Thoracic aorta (tissue), 2 donors: ENCODE measurements around the gene BEAN1. TPM values are rescaled to one million over a fixed set of nuclear protein-coding genes. Genes with fewer than 3 reads are reported as not detected.
A peak's percentile ranks its signal among the peaks of the same experiment; 100 is the strongest.

Source experiments
- ATAC-seq: fragments of 150-250 bp; one replicate; pipeline ENCODE4 v1.8.0; 2017; ENCODE audit warnings: low read depth; ENCODE audit not compliant: insufficient number of reproducible peaks, low FRiP score
- DNase-seq: peaks from one replicate; pipeline ENCODE4 v3.0.0-alpha.2; 2020; ENCODE audit warnings: low spot score
- H3K27ac ChIP-seq, 2 donors: fragments of 200-600 bp; sonication (generic); 1 replicate in 1 of 2; 2 replicates in 1 of 2; pipeline ENCODE4 v1.5.1; 2016; ENCODE audit warnings: mild to moderate bottlenecking in 2 of 2, moderate library complexity in 2 of 2
- H3K27me3 ChIP-seq: fragments of 200-600 bp; sonication (generic); replicated peaks from 2 replicates; pipeline ENCODE4 v1.6.0; 2016; ENCODE audit warnings: mild to moderate bottlenecking; ENCODE audit not compliant: insufficient read depth
- H3K36me3 ChIP-seq: fragments of 200-600 bp; sonication (generic); one replicate; pipeline ENCODE4 v1.5.1; 2016
- H3K4me1 ChIP-seq, 2 donors: fragments of 200-600 bp; sonication (generic); 1 replicate in 1 of 2; 2 replicates in 1 of 2; pipeline versions ENCODE4 v1.5.1 to v1.6.0; 2016; ENCODE audit warnings: low read depth in 2 of 2, mild to moderate bottlenecking in 1 of 2; ENCODE audit not compliant: control insufficient read depth in 1 of 2
- H3K4me3 ChIP-seq: fragments of 200-600 bp; sonication (generic); 2 replicates; pipeline ENCODE4 v1.5.1; 2016; ENCODE audit warnings: mild to moderate bottlenecking
- H3K9me3 ChIP-seq: fragments of 200-600 bp; sonication (generic); 2 replicates; pipeline ENCODE4 v1.5.1; 2016
- total RNA-seq, 2 donors: library from RNA; depleted of rRNA; stranded (reverse); fragments of >200 nt; gene quantifications; one replicate each; pipeline versions ENCODE4 v1.1.0 to v1.2.3, GENCODE V29; 2016
- TF ChIP-seq, protein P1 (sequence below): fragments of 200-600 bp; sonication (generic); IDR thresholded peaks from one replicate; pipeline ENCODE4 v1.5.1; 2019; ENCODE audit warnings: antibody characterized with exemption

BEAN1 gene
- total RNA-seq, 2 donors from 2014 or later: 0.28 TPM; not detected in 1

DNA sequence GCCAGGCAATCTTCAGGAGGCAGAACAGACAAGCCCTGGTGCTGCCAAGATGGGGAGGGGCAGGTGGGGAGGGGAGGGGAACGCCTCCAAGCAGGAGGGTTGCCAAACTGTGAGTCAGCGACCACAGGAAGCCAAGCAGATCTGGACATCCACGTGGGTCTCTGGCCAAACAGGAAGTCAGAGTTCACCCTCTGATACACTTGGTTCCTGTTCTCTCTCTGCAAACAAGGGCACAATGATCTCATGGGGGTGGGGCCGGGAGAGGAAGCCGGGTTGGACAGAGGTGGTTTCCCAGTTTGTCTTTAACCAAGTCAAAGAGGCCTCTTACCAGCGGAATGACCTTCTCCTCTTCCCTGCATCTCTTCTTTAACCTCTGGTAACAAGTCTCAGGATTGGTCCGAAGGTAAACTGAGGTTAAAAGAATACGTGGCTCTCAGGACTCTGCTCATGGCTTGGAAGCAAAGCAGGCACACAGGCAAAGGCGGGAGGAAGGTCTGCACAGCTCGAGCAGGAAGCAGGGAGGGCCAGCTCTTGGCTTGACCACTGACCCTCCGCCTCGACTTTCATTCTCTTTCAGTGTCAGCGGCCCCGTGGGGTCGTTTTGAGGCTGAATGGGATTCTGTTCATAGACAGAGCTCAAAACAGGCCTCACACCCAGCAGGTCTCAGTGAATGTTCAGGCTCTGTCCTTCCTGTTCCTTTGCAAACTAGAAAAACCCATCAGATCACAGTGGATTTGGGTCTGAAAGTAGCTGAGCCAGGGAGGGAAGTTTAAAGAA lies 89.9 kb downstream of the BEAN1 start:
- Histone ChIP-seq H3K36me3 (no peaks in the 10 kb centered on the region), H3K27me3 (no peaks in the 10 kb centered on the region), H3K27ac (peak overlapping the region; percentile 89 to 94), H3K4me1 (peaks cover 47 to 87% of the 10 kb centered on the region in 2 donors), H3K4me3 (peak overlapping the region; percentile 35), H3K9me3 (no peaks in the 10 kb centered on the region)
- DNase-seq (peak; percentile 97), ATAC-seq (peak; percentile 96)
- TF ChIP-seq, protein P1, sequence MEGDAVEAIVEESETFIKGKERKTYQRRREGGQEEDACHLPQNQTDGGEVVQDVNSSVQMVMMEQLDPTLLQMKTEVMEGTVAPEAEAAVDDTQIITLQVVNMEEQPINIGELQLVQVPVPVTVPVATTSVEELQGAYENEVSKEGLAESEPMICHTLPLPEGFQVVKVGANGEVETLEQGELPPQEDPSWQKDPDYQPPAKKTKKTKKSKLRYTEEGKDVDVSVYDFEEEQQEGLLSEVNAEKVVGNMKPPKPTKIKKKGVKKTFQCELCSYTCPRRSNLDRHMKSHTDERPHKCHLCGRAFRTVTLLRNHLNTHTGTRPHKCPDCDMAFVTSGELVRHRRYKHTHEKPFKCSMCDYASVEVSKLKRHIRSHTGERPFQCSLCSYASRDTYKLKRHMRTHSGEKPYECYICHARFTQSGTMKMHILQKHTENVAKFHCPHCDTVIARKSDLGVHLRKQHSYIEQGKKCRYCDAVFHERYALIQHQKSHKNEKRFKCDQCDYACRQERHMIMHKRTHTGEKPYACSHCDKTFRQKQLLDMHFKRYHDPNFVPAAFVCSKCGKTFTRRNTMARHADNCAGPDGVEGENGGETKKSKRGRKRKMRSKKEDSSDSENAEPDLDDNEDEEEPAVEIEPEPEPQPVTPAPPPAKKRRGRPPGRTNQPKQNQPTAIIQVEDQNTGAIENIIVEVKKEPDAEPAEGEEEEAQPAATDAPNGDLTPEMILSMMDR: no peak

DNA sequence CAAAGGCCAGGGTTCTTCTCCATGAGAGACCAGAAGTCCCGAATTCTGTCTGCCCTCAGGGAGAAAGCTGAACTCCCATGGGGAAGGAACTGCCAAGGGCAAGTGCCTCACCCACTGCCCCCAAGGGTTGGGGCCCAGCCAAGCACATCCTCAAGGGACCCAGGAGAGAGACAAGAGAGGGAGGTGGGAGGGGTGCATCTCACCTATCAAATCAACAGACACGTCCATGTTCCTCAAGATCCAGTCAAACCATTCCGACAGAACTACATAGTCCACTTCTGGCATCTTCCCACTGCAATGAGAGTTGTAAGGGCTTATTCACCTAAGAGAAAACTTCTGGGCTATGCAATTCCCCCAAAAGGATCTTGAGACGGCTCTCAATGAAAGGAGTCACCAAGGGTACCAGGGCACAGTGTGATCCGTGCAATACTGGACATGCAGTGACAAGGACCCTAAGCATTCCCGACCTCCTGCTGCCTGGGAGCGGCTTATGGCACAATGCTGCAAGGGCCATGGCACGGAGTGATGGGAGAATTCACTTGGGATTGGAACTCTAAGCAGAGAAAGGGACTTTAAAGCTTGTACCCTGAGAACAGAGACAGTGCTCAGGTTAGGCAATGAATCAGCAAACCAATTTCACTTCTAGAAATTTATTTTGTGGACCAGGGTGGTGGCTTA lies 90.6 kb downstream of the BEAN1 start:
- peaks cover 47 to 87% of the 10 kb centered on the region in 2 donors for H3K4me1 ChIP-seq
- peak overlapping the region; percentile 89 to 94 for H3K27ac ChIP-seq
- TF ChIP-seq, protein P1: no peak
- ATAC-seq (no peak), DNase-seq (no peak)
- H3K36me3 ChIP-seq: no peaks in the 10 kb centered on the region
- no peaks in the 10 kb centered on the region for H3K27me3 ChIP-seq
- no peaks in the 10 kb centered on the region for H3K9me3 ChIP-seq
- peak overlapping the region; percentile 35 for H3K4me3 ChIP-seq

DNA sequence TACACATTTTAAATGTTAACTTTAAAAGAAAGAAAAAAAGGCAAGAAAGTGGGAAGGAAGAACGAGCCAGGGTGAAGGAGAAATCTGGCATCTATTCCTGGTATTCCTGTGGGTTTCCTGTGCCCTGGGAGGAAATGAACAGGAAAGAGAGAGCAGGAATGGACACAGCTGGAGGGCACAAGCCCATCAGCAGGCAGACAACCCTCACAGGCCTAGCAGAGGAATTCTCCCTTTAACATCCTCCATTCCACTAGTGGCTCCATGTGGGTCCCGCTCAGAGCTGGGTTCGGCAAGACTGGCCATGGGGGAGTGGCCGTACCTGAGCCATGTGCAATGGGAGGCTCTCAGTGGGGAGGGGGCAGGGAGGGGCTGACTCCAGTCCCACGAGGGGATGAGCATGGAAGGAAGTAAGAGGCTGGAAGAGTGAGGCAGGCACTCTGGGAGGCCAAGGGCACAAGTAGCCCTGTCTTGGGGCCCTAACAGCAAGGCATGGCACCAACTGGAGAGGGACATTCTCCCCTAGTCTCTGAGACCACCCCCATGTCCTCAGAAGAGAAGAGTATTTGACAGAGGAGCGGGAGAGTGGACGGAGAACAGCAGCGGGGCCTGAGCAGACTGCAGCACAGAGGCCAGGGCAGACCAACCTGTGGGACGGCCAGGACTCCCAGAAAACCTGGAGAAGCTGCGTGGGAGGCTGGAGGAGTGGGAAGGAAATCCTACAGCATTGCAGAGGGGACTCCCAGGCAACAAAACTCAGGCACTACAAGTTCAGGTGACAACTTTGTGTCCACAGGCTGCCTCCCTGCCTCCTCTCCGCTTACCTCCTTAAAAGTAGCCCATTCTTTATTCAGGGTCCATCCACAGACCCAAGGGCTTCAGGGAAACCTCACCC lies 92.6 kb downstream of the BEAN1 start:
- no peaks in the 10 kb centered on the region for H3K9me3 ChIP-seq
- no peaks in the 10 kb centered on the region for H3K36me3 ChIP-seq
- no peak overlapping the region for H3K4me3 ChIP-seq
- peak overlapping the region; percentile 51 to 76 for H3K27ac ChIP-seq
- no peaks in the 10 kb centered on the region for H3K27me3 ChIP-seq
- TF ChIP-seq, protein P1: no peak
- ATAC-seq (no peak), DNase-seq (no peak)
- H3K4me1 ChIP-seq: peaks cover 44 to 80% of the 10 kb centered on the region in 2 donors

DNA sequence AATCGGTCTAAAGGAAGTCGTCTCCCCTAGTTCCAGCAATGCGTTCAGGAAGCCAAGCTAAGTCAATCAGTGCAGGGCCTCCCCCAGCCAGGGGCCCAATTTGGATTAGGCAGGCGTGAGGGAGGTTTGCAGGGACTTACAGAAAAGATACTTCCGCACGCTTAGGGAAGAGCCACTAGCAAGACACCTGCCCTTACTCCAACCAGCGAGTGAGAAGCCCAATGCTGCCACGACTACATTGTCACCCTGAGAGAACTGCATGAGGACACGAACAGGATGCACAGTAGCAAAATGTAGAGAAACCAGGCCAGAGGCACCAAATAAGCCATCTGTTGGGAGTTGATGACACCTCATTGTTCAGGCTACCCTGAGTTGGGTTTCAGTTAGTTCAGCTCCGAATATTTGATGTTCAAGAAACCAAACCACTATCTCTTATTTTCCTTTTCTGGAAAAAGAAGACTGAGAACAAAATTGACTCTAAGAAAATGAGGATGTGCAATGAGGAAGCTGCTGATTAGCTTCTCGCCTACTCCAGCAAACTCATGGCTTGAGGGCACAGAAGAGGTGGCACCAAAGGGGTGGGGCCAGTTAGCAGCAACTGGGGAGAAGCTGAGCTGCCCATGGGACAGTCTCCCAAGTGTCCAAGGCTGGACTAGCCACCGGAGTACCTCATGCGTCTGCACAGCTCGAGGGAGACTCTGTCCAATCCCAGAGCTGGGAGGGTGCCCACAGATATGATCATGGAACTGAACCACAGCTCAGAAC lies 93.5 kb downstream of the BEAN1 start:
- H3K27ac ChIP-seq: peak overlapping the region; percentile 51 to 76
- peaks cover 40 to 71% of the 10 kb centered on the region in 2 donors for H3K4me1 ChIP-seq
- H3K4me3 ChIP-seq: no peak overlapping the region
- no peak for ATAC-seq
- TF ChIP-seq, protein P1: no peak
- H3K36me3 ChIP-seq: peaks cover 2% of the 10 kb centered on the region
- no peak for DNase-seq
- H3K9me3 ChIP-seq: no peaks in the 10 kb centered on the region
- H3K27me3 ChIP-seq: no peaks in the 10 kb centered on the region
